Gastroesophageal sphincter (tissue), 3 donors: ENCODE data around the gene KAZN.

ENCODE experiments used
- POLR2A ChIP-seq, 2 donors: fragments of 450-650 bp; IDR thresholded peaks; one replicate each; pipeline ENCODE4 v1.6.1; 2017; ENCODE audit warnings: antibody characterized with exemption in 2 of 2, mild to moderate bottlenecking in 2 of 2, moderate library complexity in 1 of 2
- POLR2AphosphoS5 ChIP-seq: sonication (generic); formaldehyde crosslinking; IDR thresholded peaks from one replicate; pipeline ENCODE4 v1.6.1; 2017; ENCODE audit warnings: antibody characterized with exemption
- TF ChIP-seq, protein P1 (sequence below), 4 experiments: fragments of 200-600 bp in 2 of 4; fragments of 450-650 bp in 2 of 4; sonication (generic) in 1 of 4; IDR thresholded peaks; one replicate each; pipeline ENCODE4 v1.5.1; 2017 to 2019; ENCODE audit warnings: antibody characterized with exemption in 4 of 4, mild to moderate bottlenecking in 2 of 4, moderate library complexity in 2 of 4

DNA sequence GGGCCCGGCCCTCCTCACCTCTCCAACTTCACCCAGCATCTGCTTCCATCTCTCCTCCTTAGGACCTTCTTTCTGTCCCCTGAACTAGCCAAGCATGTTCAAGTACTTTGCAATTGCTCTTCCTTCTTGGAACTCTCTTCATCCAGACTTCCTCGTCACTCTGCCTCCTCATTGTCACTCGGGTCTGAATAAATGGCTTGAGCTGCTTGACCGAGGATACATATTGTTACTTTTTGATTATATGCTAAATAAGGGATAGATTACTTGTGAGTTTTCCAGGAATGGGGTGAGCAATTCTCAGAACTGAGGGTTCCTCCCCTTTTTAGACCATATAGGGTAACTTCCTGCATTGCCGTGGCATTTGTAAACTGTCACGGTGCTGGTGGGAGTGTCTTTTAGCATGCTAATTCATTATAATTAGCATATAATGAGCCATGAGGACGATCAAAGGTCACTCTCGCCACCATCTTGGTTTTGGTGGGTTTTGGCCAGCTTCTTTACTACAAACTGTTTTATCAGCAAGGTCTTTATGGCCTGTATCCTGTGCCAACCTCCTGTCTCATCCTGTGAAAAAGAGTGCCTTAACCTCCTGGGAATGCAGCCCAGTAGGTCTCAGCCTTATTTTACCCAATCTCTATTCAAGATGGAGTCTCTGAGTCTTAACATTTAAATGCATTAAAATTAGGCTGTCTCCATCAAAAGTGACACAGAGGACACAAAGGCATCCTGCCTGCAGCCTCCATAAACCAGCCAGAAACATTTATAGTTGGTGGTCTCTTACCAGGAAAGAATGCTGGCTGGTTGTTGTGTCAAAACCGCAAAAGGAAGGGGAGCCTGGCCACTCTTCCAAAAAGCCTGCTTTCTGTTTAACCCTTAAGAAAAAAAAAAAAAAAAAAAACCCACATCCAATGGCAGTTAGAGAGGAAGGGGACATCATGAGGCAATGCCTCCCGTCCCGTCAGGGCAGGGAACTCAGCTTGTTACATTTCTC, 179.3 kb downstream of the KAZN start:
- TF ChIP-seq, protein P1, sequence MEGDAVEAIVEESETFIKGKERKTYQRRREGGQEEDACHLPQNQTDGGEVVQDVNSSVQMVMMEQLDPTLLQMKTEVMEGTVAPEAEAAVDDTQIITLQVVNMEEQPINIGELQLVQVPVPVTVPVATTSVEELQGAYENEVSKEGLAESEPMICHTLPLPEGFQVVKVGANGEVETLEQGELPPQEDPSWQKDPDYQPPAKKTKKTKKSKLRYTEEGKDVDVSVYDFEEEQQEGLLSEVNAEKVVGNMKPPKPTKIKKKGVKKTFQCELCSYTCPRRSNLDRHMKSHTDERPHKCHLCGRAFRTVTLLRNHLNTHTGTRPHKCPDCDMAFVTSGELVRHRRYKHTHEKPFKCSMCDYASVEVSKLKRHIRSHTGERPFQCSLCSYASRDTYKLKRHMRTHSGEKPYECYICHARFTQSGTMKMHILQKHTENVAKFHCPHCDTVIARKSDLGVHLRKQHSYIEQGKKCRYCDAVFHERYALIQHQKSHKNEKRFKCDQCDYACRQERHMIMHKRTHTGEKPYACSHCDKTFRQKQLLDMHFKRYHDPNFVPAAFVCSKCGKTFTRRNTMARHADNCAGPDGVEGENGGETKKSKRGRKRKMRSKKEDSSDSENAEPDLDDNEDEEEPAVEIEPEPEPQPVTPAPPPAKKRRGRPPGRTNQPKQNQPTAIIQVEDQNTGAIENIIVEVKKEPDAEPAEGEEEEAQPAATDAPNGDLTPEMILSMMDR (IDR thresholded peaks at IDR 0.05): no peak
- TF ChIP-seq POLR2AphosphoS5 (no peak), POLR2A (IDR thresholded peaks at IDR 0.05) (no peak)
